Activated CD4-positive, alpha-beta T cell treated with anti-CD3 and anti-CD28 coated beads for 1 hour (primary cell): Measurements from ENCODE around the gene NFIA.

ENCODE experiments used
- DNase-seq: peaks from one replicate; pipeline ENCODE4 v3.0.0-alpha.2; 2020

NFIA gene

DNA sequence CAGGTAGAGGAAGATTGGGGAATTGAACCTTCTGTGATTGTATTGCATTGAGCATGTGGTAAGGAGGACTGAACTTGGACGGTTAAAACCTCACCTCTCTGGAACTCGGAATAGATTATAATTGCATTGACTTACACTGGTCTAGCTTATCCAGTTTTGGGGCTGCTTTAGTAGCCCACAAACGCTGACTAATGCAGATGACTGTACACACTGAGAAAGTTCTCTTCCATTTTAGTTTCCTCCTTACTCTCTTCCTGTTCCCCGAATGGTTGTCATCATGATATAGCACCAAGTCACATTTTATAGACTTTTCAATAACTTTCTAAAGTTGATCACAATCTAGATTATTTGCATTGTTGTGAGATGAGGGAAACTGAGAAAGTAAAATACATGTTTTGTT, 78.2 kb downstream of the NFIA start:
- DNase-seq: no peak

DNA sequence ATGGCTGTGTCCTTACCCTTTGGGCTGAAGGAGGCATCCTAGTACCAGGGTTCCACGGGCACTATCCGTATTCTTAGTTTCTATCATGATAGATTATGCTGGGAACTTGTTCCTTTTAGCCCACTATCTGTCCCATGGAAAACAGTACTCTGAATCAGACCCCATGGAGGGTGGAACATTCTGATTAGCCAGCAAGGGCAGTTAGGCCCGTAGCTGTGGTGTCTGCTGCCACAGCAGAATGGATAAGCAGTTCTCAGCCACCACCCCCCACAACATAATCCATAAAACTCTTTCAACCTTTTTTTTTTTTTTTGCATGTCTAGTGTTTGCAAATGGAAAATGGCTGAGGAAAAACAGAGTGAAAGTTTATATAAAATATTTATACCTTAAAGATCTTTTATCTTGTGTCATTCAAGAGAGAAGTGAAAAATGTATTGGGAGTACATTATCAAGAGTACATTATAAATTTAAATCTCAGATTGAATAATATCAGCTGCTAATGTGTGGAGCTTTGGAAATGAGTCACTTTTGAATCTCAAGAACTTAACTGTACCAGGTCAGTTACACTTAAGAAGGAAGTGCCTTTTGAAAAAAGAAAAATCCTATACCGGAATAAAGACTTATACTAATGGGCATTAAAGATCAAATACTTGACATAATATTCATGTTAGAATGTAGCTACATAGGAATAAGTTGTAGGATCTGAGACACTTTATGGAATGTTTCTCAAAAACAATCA, 80.3 kb downstream of the NFIA start:
- no peak for DNase-seq

DNA sequence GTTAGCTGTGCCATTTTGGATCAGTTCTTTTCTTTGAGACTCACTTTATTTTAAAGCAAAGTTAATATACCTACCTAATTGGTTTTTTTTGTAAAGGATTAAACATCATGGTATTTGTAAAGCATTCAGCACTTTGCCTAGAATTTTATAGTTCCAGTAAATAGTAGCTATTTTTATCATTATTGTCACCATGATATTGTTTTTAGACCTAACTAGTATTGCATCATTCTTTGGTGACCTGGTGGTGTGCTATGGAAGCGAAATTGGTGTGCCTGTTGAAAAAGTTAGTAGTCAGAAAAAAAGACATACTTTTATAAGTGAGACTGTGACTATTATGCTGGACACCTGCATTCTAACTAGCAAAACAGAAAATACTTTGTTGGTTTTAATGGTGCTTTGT, 81.0 kb downstream of the NFIA start:
- no peak for DNase-seq

DNA sequence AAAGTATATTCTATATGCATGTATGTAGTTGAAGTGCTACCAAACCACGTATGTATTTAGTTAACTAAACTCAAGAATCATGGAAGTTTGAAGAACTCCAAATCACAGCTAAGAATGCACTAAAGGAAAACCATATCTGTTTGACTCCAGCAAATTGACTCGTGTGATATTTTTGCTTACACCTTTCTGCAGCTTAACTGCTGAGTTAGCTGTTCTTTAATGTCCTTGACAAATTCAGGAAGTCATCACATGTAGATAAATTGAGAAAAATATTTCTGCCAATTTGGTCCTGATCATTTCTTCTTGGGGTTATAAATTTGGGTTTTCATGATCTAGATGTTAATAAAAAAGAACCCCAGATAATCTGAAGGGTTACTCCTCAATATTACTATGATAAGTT, 83.0 kb downstream of the NFIA start:
- DNase-seq: no peak

DNA sequence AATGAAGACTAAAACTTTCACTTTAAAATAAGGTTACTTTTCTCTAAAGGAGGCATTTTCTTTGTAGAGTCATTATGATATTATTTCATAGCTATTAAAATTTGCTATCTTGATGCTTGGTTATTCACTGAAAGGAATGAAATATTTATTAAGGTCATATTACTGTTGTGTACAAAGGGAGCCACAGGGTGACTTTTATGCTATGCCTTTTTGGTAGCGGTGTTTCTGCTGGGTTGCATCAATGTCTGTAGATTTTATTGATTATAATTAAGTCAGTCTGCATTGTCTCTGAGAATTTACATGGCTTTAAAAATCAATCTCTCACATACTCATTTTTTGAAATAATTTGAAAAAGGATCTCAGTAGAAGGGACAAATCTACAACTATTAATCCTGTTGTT, 84.9 kb downstream of the NFIA start:
- DNase-seq: no peak

DNA sequence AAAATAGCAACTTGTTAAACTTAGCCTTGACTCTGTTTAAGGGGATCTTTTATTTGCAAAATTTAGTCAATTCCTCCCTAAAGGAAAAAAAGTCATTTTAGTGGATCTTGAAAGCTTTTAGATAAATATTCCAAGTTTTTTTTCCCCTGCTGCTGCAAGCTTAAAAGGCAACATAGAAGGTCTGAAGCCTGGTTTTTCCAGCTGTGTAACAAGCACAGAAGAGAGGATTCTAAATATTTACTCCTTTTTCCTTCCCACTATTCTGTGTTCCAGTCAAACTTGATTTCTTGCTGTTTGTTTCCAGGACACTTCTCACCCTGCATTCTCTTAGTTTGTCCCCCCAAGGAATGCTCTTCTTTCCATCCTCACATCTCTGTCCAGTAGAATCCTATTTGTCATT, 86.7 kb downstream of the NFIA start:
- no peak for DNase-seq

DNA sequence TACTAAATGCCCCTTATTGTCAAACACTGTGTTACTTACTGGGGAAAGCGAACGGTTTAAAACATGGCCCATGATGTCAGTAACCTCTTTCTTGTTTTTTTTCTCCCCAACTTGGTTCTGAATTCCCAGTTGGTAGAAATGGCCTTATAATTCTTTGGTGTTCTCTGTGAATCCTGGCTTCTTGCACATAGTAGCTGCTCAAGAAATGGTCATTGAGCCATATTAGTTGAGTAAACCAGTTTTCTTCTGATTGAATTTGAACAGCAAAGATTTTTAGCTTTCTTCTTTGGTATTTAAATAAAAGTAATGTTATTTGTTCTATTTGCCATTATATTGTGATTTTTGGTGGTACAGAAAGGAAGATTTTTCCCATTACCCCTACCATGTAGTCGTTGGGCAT, 87.3 kb downstream of the NFIA start:
- no peak for DNase-seq

DNA sequence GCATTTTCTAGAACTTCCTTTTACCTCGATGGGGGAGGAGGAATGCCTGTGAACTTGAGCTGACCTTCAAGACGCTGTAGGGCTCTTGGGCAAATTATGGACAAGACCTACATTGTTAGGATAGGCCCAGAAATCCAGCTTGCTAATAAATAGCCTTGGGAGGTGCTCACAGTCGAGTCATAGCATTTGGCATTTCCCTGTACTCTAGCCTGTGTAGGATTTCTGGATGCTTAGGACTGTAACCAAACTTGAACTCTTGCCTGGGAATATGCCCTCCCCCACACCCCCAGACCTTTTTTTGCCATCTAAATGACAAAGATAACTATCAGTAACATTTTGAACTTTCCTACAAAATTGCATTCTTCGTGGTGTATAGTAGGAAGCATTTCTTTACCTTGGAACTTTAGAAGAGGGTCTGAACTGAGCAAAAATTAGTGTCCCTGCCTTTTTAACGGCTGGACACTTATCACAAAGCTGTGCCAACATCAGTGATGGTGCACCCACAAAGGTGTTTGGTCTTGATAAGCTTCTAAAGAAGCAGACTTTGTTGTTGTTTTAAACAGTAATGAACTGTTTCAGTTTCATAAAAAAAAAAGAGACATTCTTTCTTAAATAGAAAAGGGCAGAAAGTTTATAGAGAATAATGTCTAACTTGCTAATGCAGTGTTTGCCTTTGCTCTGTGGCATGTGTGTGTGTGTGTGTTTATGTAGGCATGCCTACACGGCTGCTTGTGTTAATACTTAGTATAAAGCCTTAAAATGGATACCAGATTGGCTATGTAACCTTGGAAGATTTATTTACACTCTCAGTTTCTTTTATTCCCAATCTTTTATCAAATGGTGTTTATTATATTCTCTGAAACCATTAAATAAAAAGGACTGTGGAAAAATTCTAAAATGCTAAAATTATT, 88.2 kb downstream of the NFIA start:
- no peak for DNase-seq

DNA sequence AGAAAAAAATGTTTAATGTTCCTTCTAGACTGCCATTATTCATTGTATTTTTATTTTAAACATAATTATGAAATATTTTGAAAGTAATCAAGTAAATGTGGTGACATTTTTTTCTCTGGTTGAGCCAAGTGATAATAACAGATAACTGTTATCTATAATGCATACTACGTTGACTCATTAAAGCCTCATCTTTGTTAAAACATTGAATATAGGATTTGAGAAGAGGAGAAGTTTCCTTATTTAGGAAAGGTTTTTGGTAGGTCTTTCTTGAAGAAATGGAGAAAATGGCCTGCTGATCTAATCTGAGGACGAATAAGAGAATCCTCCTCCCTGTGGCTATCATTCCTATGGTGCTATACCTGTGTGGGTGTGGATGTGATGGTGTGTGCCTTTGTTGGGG, 89.0 kb downstream of the NFIA start:
- no peak for DNase-seq

DNA sequence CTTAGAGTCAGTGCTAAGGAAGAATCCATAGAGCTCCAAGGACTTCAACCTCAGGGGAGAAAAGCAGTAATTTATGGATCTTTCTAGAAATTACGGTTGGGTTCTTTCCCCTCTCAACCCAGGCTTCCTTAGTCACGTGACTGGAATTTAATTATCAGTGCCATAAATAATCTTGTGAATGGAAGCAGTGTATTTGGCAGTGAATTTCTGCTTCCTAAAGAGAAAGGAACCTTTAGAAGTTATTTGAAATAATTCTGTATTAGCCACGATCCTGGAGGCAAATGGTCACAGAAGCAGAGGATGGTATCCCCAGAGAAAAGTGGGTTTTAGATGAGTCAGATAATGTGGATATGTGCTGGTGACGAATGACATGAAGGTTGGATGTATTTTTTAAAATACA, 89.6 kb downstream of the NFIA start:
- DNase-seq: no peak

DNA sequence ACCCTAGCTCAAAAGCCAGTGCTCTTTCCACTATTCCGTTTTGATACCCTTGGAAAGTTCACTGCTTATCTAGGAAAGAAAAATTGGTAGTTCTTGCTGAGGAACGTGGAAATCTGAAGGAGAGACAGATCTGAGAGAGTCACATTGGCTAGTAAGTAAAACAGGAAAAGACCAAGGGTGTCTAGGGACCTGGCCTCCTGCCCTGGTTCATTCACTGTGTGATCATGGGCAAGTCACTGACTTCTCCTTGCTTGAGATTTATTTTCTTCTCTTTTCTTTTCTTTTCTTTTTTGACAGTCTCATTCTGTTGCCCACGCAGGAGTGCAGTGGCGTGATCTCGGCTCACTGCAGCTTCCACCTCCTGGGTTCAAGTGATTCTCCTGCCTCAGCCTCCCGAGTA, 90.8 kb downstream of the NFIA start:
- no peak for DNase-seq

DNA sequence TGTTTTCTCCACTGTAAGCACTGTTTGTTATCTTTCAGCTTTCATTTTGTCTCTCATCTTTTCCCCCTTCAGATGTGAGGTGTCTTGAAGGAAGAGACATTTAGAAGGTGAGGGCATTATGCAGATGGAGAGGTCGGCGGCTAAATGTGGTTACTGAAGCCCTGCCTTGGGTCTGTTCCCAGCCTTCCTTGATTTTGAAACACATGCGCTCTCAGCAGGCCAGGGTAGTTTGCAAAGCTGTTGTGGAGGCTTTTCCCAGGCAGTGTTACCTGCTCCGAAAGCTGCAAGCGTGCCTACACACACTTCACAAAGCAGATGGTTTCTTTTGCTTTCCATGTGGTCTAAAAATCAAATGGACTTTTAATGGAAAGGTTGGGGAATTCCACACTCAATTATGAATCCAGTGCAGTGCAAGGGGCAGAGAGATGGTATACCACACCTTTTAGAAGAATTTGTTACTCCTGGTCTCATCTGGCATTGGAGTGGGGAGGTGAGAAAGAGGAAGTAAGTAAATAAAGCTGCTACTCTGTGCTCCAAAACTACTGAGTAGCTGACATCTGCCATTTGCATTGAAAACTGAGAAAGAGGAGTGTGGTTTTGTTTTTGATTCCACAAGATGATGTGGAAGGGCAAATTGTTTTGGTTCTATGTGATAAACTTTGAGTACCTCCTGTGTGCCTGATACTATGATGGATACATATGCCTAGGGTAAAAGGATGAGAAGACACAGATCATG, 91.9 kb downstream of the NFIA start:
- no peak for DNase-seq

DNA sequence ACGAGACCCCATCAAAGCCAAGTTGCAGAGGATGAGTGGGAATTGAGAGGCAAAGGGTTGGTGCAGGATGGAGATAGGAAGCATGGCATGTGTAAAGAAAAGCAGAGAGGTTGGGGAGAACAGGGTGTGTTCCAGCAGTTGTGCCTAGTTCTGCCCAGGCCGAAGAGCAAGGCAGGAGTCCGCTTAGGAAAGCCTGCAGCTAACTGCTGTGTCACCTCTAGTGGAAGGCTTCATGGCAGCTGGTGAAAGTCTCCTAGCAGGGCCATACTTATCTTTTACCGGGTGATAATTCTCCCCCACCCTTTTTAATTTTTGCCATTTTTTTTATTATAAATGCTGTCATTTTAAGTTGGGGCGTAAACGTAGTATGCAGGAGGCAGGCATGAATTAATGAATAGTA, 93.6 kb downstream of the NFIA start:
- no peak for DNase-seq

DNA sequence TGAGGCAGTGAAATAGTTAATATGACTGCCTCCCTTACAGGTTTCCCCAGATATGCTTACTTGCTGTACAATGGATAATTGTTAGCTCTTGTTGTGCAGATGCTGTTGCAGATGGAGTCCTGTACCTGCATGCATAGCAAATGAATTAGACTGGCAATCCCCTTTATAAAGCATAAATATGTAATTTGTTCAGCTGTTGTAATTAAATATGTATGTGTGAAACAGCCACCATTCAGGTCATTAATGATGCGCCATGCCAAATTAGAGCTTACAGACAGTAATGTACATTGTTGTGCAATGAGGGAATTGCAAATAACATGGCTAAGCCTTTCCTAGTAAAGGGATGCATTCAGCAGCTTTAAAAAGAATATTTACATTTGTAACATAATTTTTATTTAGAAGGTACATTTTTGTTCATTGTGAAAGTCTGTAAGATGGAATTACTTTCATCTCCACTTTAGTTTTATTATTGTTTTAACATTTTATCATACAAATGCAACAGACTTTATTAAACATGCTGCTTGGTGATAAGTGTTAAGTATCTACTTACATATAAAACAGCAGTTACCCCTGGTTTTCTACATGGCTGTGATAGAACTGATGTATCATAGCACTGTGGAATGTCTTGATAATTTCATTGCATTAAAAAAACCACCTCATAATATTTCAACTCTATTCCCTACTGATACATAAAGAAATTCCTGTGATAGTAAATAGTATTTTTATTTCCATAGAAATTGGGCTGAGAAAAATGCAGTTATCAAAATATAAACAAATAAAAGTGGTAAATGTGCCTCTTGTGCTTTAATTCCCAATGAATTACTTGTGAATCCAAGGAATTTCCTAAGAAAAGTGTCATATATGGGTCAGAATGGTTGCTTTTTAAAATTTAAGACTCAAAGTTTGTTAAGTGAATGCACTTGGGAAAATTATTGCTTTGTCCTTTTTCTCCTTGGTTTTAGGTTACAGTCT, 99.0 kb downstream of the NFIA start:
- DNase-seq: no peak

DNA sequence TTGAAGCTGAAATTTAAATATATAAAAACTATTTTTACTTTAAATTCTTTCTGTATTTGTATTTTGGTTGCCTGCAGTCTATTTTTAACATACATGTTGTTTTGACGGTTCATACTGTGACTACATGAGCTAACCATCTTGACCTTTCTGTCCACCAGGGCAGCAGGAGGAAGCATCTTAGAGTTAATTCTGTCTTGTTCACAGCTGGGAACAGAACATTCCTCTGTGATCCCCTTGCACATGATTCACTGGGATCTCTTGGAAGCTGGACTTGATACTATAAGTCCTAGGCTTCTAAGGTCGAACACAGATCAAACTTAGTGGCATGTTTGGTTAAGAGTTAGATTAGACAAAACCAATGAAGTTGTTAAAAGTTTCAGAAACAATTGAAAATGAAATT, 99.7 kb downstream of the NFIA start:
- DNase-seq: no peak

DNA sequence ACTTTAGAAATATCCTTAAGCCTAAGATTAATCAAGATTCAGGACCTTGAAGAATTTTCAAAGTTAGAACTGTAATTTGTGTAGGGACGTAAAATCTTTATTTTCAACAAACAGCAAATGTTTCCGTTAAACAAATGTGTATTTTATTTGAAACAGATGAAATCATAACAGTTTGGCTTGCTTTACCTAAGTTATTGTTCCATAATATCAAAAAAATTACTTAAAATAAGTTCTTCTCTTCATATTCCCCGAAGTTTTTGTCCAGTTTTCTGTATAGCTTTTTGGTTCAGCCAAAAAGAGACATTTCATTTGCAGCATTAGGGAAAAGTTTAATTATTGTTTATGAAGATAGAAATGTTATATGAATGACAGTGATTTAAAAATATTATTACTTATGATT, 100.1 kb downstream of the NFIA start:
- no peak for DNase-seq

DNA sequence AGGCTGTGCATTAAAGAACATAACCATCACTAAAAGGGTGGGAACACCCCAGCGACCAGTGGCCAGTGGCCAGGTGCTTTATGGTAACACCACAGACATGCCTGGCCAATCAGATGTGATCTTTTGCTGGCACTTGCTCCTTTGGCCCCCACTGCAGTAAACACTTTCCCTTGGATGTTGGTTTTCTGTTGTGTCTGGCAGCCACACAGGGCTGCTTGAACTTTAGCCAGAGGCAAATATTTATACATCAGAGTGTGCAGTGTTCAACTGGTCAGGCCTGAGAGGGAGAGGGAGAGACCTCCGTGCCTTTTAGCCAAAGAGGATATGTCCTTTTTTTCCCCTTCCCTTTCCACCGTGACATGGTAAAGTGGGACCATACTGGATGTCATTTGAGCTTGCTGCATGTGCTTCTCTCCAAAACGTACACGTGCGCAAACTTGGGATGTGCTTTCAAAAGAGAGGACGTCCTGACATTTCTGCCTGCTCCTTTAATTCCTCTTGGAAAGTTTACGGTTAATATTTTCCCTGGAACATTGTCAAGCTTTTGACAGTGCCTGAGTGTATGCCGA, 101.2 kb downstream of the NFIA start:
- no peak for DNase-seq

DNA sequence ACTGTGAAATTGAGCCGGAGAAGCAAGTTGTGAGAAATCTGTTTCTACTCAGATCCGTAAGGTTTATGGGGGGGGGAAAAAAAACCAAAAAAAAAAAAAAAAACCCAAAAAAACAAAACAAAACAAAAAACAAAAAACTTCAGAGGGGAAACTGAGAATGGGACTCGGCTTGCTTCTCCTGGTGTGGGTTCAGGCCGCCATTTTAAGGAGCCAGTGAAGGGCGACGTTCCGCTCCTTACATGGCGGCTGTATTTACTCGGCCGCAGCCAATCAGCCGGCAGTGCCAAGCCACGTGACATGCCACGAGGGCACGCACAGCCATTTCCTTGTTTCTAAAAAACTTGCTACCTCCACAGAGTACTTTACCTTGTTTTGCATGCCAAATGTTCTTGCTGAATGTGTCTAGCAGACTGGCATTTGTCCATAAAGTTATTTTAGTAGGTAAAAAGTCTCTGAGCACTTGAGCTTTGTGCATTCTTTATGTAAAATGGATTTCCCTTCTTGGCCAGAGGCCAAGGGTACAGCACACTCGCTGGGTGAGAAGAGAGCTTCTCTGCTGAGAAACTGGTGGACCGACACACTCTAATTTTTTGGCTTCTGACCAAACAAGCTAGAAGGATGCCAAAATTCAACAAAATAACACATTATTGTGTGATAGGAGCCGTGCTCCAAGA, 101.8 kb downstream of the NFIA start:
- DNase-seq: no peak

DNA sequence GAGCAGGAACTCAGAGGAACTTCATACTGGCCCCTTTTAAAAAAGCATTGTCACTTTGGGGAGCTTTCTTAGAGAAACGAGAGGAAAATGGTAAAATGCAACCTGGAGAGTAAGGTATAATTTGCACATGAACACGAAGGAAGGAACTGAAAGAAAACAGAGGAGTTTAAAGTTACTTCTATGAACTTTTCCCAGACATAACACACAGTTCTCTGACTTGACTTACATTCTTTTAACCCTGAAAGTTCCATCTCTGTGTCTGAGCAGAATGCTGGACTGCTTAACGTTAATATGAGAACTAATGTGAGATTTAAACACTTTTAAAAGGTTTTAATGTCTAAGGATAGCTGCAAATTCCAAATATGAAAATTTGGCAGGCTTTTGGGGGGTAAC, 102.3 kb downstream of the NFIA start:
- DNase-seq: no peak

DNA sequence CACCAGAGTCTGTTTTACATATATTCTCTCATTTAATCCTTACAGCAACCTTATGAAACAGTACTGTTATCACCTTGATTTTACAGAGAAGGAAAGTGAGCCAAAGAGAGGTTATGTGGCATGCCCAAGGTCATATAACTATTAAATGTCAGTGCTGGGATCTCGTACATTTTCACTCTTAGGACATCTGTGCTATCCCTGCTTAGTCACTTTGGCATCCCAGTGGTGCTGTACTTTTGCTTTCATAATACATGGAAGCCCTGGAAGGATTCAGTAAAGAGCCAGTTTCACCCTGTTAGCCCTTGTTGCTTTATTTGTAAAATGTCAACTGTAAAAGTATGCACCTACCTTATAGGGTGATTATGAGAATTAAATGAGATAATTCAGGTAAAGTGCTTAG, 104.4 kb downstream of the NFIA start:
- no peak for DNase-seq

DNA sequence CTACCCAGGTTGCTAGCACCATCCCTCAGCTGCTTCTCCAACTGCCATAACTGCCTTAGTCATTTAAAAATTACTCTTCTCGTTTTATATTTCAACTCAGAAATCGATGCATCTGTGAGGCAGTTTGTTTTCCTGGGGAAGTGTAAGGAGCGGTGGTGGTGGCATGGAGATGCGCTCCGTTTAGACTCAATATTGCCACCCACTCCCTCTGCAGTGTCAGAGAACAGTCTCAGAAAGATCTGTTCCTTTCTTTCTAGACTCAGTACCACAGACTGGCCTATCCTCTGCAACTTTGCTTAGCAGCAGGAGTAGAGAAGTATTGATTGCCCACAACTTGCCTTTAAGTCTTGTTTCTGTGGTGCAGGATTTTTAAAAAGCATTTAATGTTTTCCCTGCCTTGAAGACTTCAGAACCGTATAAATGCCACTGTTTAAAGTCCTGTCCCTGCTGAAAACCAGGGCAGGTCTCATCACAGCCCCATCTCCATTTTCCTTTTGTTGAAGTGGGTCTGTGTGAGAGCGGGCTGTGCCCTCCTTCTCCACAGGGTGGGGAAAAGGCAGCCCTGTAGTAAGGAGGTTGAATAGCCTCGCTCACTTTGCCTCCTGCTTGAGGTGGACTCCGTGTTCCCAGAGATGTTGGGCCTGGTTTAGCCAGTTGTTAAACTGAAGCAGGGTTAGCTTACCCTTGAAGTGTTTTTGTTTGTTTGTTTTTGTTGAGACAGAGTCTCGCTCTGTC, 105.2 kb downstream of the NFIA start:
- DNase-seq: no peak
